CD14-positive monocyte (primary cell): ENCODE results near the gene BTD. TPM values are rescaled to one million over a fixed set of nuclear protein-coding genes. Genes with fewer than 3 reads are reported as not detected.

Experiments used
- DNase-seq, 3 donors: peaks; one replicate each; pipeline ENCODE4 v3.0.0-alpha.2; 2011 to 2022
- H2AFZ ChIP-seq: 2 replicates; pipeline ENCODE4 v1.6.0; 2012; ENCODE audit warnings: mild to moderate bottlenecking, low read depth, low read length, inconsistent platforms; ENCODE audit not compliant: insufficient read depth, poor library complexity, severe bottlenecking
- H3K27ac ChIP-seq, 2 donors: 1 replicate in 1 of 2; 2 replicates in 1 of 2; pipeline ENCODE4 v1.5.1; 2012 to 2013; ENCODE audit warnings: low read length in 2 of 2, control low read depth in 1 of 2, inconsistent platforms in 1 of 2, low read depth in 1 of 2, mild to moderate bottlenecking in 1 of 2
- H3K27me3 ChIP-seq, 2 donors: one replicate each; pipeline versions ENCODE4 v1.6.0 to v1.6.1; 2011 to 2013; ENCODE audit warnings: low read length in 2 of 2; ENCODE audit not compliant: control insufficient read depth in 2 of 2, insufficient read depth in 2 of 2
- H3K36me3 ChIP-seq, 2 donors: replicated peaks in 1 of 2; 1 replicate in 1 of 2; 2 replicates in 1 of 2; pipeline versions ENCODE4 v1.5.1 to v1.6.1; 2012 to 2013; ENCODE audit warnings: low read length in 2 of 2, control low read depth in 1 of 2, inconsistent platforms in 1 of 2, mild to moderate bottlenecking in 1 of 2; ENCODE audit not compliant: insufficient read depth in 2 of 2, control insufficient read depth in 1 of 2
- H3K4me1 ChIP-seq, 2 donors: 1 replicate in 1 of 2; 2 replicates in 1 of 2; pipeline versions ENCODE4 v1.5.1 to v1.6.1; 2012 to 2013; ENCODE audit warnings: low read length in 2 of 2, control low read depth in 1 of 2, inconsistent platforms in 1 of 2, mild to moderate bottlenecking in 1 of 2, moderate library complexity in 1 of 2; ENCODE audit not compliant: insufficient read depth in 2 of 2, control insufficient read depth in 1 of 2
- H3K4me2 ChIP-seq: replicated peaks from 2 replicates; pipeline ENCODE3; 2012; ENCODE audit warnings: low read length, moderate library complexity, mild to moderate bottlenecking; ENCODE audit not compliant: poor library complexity, severe bottlenecking; ENCODE audit errors: extremely low read depth
- H3K4me3 ChIP-seq, 3 experiments: fragments of 200-600 bp in 1 of 3; sonication (generic) in 1 of 3; replicated peaks in 1 of 3; 1 replicate in 2 of 3; 2 replicates in 1 of 3; pipeline ENCODE4 v1.5.1; 2011 to 2013; ENCODE audit warnings: low read length in 3 of 3, mild to moderate bottlenecking in 3 of 3, control low read depth in 2 of 3, low read depth in 2 of 3, inconsistent platforms in 1 of 3, moderate library complexity in 1 of 3
- H3K79me2 ChIP-seq: 2 replicates; pipeline ENCODE4 v1.6.0; 2012; ENCODE audit warnings: mild to moderate bottlenecking, control low read depth, inconsistent platforms, low read length, moderate library complexity; ENCODE audit not compliant: insufficient read depth
- H3K9ac ChIP-seq: 2 replicates; pipeline ENCODE4 v1.6.0; 2017; ENCODE audit warnings: low read length, mild to moderate bottlenecking; ENCODE audit not compliant: insufficient read depth, poor library complexity, severe bottlenecking
- H3K9me3 ChIP-seq, 2 donors: replicated peaks in 1 of 2; 1 replicate in 1 of 2; 2 replicates in 1 of 2; pipeline versions ENCODE4 v1.5.1 to v1.6.1; 2012 to 2013; ENCODE audit warnings: low read length in 2 of 2, control low read depth in 1 of 2; ENCODE audit not compliant: control insufficient read depth in 1 of 2, insufficient read depth in 1 of 2
- H4K20me1 ChIP-seq: 2 replicates; pipeline ENCODE4 v1.6.0; 2012; ENCODE audit warnings: mild to moderate bottlenecking, low read length, control low read depth, moderate library complexity; ENCODE audit not compliant: insufficient read depth
- H3K27ac Mint-ChIP-seq, 7 donors: one replicate each; pipeline ENCODE4 v1.8.0; 2020; ENCODE audit warnings: mild to moderate bottlenecking in 7 of 7, mixed read lengths in 7 of 7, moderate library complexity in 6 of 7, inconsistent platforms in 2 of 7
- H3K27me3 Mint-ChIP-seq, 3 donors: one replicate each; pipeline ENCODE4 v1.8.0; 2021 to 2022; ENCODE audit warnings: low read depth in 3 of 3, mild to moderate bottlenecking in 3 of 3, mixed read lengths in 3 of 3, moderate library complexity in 3 of 3, inconsistent platforms in 1 of 3
- H3K36me3 Mint-ChIP-seq, 2 donors: one replicate each; pipeline ENCODE4 v1.8.0; 2020; ENCODE audit warnings: mixed read lengths in 2 of 2, inconsistent platforms in 1 of 2, mild to moderate bottlenecking in 1 of 2
- H3K4me1 Mint-ChIP-seq: one replicate; pipeline ENCODE4 v1.8.0; 2020; ENCODE audit warnings: mild to moderate bottlenecking, mixed read lengths
- H3K4me3 Mint-ChIP-seq, 2 donors: one replicate each; pipeline ENCODE4 v1.8.0; 2020; ENCODE audit warnings: mild to moderate bottlenecking in 2 of 2, mixed read lengths in 2 of 2, moderate library complexity in 1 of 2
- H3K9me3 Mint-ChIP-seq, 7 donors: one replicate each; pipeline ENCODE4 v1.8.0; 2020 to 2022; ENCODE audit warnings: mixed read lengths in 7 of 7, mild to moderate bottlenecking in 6 of 7, moderate library complexity in 6 of 7, inconsistent platforms in 2 of 7
- WGBS: methylation state at CpG from one replicate; pipeline ENCODE4 v1.1.5; 2013; ENCODE audit warnings: missing lambda C conversion rate; ENCODE audit not compliant: insufficient coverage; 5-methylcytosine and 5-hydroxymethylcytosine counted together
- intact Hi-C, 2 donors: fragments of 100-400 bp; cut with micrococcal nuclease; formaldehyde crosslinking; loops; one replicate each; pipeline versions ENCODE4 v1.15.0 to v1.15.1; 2023
- polyA plus RNA-seq, 3 donors: library from polyadenylated mRNA; depleted of rRNA in 1 of 3; unstranded in 2 of 3; stranded (reverse) in 1 of 3; fragments of 300-500 nt in 2 of 3; fragments of >200 nt in 1 of 3; fragmentation: Illumina TruSeq in 2 of 3; gene quantifications; 1 replicate in 2 of 3; 2 replicates in 1 of 3; pipeline ENCODE4 v1.2.3, GENCODE V29; 2012 to 2021
- TF ChIP-seq, protein P1 (sequence below): fragments of 200-600 bp; IDR thresholded peaks from one replicate; pipeline ENCODE4 v1.8.0; 2022; ENCODE audit warnings: antibody characterized with exemption, mild to moderate bottlenecking

BTD gene
- polyA plus RNA-seq, 3 donors, result 13.2 to 24.0 (median 19.3) TPM

DNA sequence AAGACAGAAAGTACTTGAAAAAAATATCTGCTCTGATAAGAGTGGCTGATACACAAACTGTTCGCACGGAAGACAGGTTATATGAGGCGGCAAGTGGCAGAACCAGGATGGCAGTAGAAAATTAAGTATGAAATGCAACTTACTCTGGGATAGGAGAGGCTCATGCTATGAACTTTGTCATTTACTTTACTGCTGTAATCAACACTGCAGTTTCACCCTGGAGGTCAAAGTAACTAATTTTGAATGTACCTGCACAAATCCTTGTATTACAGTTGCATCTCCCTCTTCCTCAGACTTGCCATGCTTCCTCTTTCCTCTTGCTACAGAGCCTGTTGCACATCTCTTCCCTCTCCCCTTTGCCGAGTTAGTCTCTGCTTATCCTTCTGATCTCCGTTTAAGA, 39.0 kb upstream of the BTD start:
- TF ChIP-seq, protein P1, sequence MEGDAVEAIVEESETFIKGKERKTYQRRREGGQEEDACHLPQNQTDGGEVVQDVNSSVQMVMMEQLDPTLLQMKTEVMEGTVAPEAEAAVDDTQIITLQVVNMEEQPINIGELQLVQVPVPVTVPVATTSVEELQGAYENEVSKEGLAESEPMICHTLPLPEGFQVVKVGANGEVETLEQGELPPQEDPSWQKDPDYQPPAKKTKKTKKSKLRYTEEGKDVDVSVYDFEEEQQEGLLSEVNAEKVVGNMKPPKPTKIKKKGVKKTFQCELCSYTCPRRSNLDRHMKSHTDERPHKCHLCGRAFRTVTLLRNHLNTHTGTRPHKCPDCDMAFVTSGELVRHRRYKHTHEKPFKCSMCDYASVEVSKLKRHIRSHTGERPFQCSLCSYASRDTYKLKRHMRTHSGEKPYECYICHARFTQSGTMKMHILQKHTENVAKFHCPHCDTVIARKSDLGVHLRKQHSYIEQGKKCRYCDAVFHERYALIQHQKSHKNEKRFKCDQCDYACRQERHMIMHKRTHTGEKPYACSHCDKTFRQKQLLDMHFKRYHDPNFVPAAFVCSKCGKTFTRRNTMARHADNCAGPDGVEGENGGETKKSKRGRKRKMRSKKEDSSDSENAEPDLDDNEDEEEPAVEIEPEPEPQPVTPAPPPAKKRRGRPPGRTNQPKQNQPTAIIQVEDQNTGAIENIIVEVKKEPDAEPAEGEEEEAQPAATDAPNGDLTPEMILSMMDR, result no peak
- no peaks in the 10 kb centered on the region for H3K27me3 ChIP-seq
- 100% methylated on average over 1 of the region's 5 CpGs for WGBS
- no peak overlapping the region for H3K4me3 ChIP-seq
- H3K27ac ChIP-seq, result peak overlapping the region in 1 of 2 donors; percentile 20
- H4K20me1 ChIP-seq, result no peaks in the 10 kb centered on the region
- Mint-ChIP-seq H3K4me3 (no peak overlapping the region), H3K9me3 (no peaks in the 10 kb centered on the region), H3K27ac (no peak overlapping the region), H3K4me1 (peaks cover 3% of the 10 kb centered on the region), H3K27me3 (no peaks in the 10 kb centered on the region), H3K36me3 (peaks cover 64 to 75% of the 10 kb centered on the region in 2 donors)
- DNase-seq, result no peak
- intact Hi-C loops, result no loop called here
- H3K79me2 ChIP-seq, result no peaks in the 10 kb centered on the region
- H3K9ac ChIP-seq, result no peak overlapping the region
- H3K36me3 ChIP-seq, result peaks cover 43 to 79% of the 10 kb centered on the region in 2 donors
- no peaks in the 10 kb centered on the region for H3K9me3 ChIP-seq
- H3K4me2 ChIP-seq, result no peak overlapping the region
- no peak overlapping the region for H2AFZ ChIP-seq
- H3K4me1 ChIP-seq, result peaks cover 3% of the 10 kb centered on the region in 2 donors

DNA sequence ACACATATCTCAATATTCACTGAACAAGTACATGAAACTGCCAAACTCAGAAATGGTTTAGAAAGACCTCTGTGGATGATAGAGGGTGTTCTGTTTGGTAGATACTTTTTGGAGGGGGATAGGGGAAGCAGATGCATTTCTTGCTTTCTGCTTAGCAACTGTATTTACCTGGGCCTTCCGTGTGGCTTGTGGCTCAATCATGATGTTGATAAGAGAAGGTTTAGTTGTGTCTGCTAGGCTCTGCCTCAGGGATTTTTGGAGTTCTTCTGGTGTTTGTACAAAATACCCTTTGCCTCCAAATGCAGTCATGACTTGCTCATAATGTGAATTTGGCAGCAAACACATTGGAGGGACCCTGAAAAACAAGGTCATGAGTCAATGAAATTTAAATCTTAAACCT, 38.4 kb upstream of the BTD start:
- no peak for DNase-seq
- H3K9me3 Mint-ChIP-seq, result no peaks in the 10 kb centered on the region
- Histone ChIP-seq H3K4me2 (no peak overlapping the region), H3K4me3 (no peak overlapping the region), H3K9me3 (no peaks in the 10 kb centered on the region), H2AFZ (no peak overlapping the region), H3K27me3 (no peaks in the 10 kb centered on the region), H3K4me1 (no peaks in the 10 kb centered on the region), H3K79me2 (no peaks in the 10 kb centered on the region), H3K36me3 (peaks cover 49 to 86% of the 10 kb centered on the region in 2 donors), H3K27ac (peak overlapping the region in 1 of 2 donors; percentile 20), H3K9ac (no peak overlapping the region), H4K20me1 (no peaks in the 10 kb centered on the region)
- TF ChIP-seq, protein P1, result no peak
- no CpG with 5 or more reads among the region's 1 CpG for WGBS
- no peak overlapping the region for H3K4me3 Mint-ChIP-seq
- no peaks in the 10 kb centered on the region for H3K4me1 Mint-ChIP-seq
- no peaks in the 10 kb centered on the region for H3K27me3 Mint-ChIP-seq
- H3K27ac Mint-ChIP-seq, result peak overlapping the region in 1 of 7 donors; percentile 25
- H3K36me3 Mint-ChIP-seq, result peaks cover 70 to 80% of the 10 kb centered on the region in 2 donors
- intact Hi-C loops, result no loop called here
